Left colon (tissue), 2 donors: ENCODE measurements around the gene SLC6A9. TPM values are rescaled to one million over a fixed set of nuclear protein-coding genes. Genes with fewer than 3 reads are reported as not detected.

Experiments used
- ATAC-seq: fragments of 200-7000 bp; cut with Tn5 transposase; one replicate; pipeline ENCODE4 v1.9.1; 2020; ENCODE audit warnings: mild to moderate bottlenecking, moderate library complexity
- DNase-seq, 2 donors: peaks; one replicate each; pipeline ENCODE4 v3.0.0-alpha.2; 2020
- intact Hi-C, 2 donors: fragments of 100-400 bp; cut with DNase I in 1 of 2; cut with micrococcal nuclease in 1 of 2; formaldehyde crosslinking; loops; one replicate each; pipeline versions ENCODE4 v1.11.2 to v1.14.0; 2022; cut with DNase I, micrococcal nuclease
- total RNA-seq, 2 donors: library from RNA; stranded (reverse); fragmentation: NEBNext Ultra II Directional; extraction: Animal tissue kit (Norgen Biotek cat#: 25700); gene quantifications; one replicate each; pipeline ENCODE4 v1.2.1, GENCODE V29; 2021
- donor health status: DM: no; HTN: no; CAD: no.
- donor health status: DM: yes; HTN: yes; CAD: no.

The SLC6A9 gene
- total RNA-seq, 2 donors from 2014 or later, result 35.3 to 42.3 TPM

DNA sequence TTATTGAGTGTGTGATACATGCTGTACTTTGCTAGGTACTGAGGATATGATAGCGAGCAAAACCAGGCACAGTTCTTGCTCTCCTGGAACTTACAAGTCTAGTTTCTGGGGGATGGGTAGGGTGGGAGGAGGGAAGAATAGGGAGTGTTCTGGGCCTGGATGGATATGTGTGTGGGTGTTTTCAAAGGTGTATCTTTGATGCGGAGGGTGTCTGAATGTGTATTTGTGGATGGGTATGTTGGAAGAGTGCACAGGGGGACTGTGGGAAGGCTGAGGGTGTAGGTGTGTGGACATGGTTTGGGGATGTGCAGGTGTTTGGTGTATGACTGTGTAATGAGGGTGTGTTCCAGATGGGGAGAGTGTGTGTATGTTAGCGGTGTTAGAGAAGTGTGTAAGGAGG, 65.9 kb downstream of the SLC6A9 start:
- ATAC-seq, result no peak
- intact Hi-C loops, result no loop called here
- DNase-seq, result no peak

DNA sequence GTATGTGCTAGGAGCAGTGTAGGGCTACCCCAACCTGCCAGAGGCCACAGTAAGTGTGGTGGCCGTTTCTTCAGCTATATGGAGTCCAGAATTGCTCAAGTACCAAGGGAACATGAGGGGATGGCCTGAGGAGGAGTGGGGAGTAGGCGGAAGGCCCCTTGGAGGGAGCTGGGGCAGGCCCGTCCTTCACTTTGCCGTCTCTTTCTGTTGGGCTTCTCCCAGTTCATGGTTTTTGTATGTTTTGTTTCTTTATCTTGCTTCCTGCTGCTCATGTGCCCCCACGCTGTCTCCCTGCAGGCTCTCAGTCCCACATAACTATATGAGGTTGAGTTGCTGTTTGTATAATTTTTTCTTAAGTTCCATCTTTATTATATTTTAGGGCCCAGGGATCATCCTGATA, 67.4 kb downstream of the SLC6A9 start:
- DNase-seq, result no peak
- ATAC-seq, result no peak
- intact Hi-C loops, result no loop called here

GRCh38 chr1:43963006-43963405, 68.3 kb downstream of the SLC6A9 start:
- intact Hi-C loops, result no loop called here
- ATAC-seq (no peak), DNase-seq (no peak)

GRCh38 chr1:43962324-43962723, 68.9 kb downstream of the SLC6A9 start:
- intact Hi-C loops, result no loop called here
- ATAC-seq (no peak), DNase-seq (no peak)

DNA sequence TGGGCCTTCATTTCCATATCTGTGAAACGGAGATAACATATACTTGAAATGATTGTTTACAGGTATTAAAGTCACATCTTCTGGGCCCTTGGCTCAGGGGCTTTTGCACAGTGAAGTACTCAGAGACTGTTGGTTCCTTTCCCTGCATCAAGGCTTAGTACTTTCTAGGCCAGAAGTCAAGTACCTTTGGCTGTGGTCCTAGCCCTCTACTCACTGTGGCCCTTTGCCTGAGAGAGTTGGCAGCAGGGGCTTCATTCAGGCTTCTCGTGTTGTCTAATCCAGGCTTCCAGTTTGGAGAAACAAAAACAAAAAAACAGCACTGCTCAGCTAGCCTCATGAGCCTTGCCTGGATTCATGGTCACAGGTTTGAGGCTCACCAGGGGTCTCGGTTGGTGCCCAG, 69.6 kb downstream of the SLC6A9 start:
- ATAC-seq (no peak), DNase-seq (no peak)
- intact Hi-C loops, result no loop called here

DNA sequence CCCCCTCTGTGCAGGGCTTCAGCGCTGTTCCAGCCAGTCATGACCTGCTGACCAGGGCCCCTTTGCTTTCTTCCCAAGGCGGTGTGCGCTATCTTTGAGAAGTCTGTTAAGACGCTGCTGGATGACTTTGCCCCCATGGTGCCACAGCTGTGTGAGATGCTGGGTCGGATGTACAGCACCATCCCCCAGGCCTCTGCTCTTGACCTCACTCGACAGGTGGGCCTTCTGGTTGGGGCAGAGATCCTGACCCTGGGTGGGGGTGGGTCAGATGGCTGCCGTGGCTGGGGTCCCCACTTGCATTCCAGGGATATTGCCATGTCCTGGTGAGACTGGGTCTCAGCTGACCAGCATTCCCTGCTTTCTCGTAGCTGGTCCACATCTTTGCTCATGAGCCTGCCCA, 70.5 kb downstream of the SLC6A9 start:
- DNase-seq (no peak), ATAC-seq (no peak)
- intact Hi-C loops, result no loop called here

GRCh38 chr1:43958351-43959255, 72.7 kb downstream of the SLC6A9 start:
- no peak for ATAC-seq
- DNase-seq, result no peak
- intact Hi-C loops, result no loop called here

GRCh38 chr1:43957407-43958040, 73.7 kb downstream of the SLC6A9 start:
- intact Hi-C loops, result no loop called here

GRCh38 chr1:43956234-43956633, 75.0 kb downstream of the SLC6A9 start:
- intact Hi-C loops, result no loop called here
- DNase-seq, result no peak
- no peak for ATAC-seq

More at GRCh38 chr1:43957407-43958040, 73.7 kb downstream of the SLC6A9 start:
- no peak for ATAC-seq
- no peak for DNase-seq

- intact Hi-C loops, result no loop called here
- ATAC-seq (no peak), DNase-seq (no peak)
Measured at GRCh38 chr1:43954036-43954435, 77.2 kb downstream of the SLC6A9 start.

GRCh38 chr1:43953361-43953760, 77.9 kb downstream of the SLC6A9 start:
- DNase-seq (no peak), ATAC-seq (no peak)
- intact Hi-C loops, result no loop called here

DNA sequence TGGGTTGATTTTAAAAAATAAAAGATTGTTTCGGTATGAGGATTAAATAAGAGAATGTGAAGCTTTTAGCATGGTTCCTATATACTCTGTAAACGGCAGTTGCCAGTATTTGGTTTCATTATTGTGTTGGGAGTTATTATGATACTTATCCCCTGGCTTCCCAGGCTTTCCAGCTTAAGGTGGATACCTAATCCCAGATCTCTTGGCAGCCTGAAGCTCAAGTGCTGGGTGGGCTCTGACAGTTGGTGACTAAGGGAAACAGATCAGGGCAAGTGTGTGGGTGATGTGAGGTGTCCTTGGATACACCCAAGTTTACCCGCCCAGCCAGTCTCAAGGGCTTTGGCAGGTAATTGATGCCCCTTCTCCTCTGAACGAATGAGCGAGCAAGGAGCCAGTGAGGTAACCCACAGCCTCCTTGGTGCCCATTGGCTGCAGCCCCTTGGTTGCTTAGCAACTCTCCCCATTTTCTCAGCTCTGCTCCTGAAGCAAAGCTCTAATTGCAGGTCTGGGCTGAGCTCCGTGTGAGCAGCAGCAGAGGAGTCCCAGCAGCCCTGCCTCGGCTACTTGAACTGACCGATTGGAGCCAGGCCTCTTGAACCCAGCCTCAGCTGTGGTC, 78.4 kb downstream of the SLC6A9 start:
- DNase-seq, result no peak
- intact Hi-C loops, result no loop called here
- no peak for ATAC-seq

DNA sequence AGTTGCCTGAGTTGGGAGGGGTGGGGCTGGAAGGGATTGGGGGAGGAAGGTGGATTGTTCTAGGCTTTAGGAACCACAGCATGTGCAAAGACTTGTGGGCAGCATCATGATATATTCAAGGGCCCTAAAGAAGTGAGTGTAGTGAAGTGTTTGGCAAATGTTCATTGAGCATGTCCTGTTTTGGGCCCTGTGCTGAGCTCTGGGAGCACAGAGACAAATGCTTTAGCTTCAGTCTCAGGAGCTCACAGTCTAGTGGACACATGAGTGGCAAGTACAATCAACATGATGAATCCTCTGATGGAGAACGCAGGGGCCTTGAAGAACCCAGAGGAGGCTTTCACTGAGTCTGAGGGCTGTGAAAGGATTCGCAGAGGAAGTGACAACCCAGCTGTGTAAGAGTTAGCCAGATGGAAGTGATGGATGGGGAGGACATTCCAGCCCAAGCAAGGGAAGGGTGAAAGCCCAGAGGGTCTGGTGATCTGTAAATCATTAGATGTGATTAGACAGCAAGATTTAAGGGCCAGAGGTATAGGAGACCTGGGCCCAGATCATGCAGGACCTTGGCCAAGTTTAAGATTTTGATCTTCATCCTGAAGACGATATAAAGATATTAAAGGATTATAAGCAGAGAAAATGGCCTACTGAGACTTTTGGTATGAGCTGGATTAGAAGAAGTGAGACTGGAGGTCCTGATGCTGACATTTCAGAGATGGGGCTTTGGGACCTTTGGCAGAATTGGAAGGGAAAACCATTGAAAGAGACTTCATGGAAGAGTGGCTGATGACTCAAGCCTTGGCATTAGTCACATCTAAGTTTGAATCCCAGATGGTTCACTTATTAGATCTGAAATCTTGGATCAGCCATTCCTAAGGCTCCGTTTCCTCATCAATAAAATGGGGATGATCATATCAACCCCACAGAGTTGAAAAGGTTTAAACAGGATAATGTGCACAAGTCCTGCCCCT, 80.0 kb downstream of the SLC6A9 start:
- DNase-seq, result no peak
- intact Hi-C loops, result no loop called here
- no peak for ATAC-seq

- ATAC-seq (no peak), DNase-seq (no peak)
- intact Hi-C loops, result no loop called here
Measured at GRCh38 chr1:43949678-43950077, 81.6 kb downstream of the SLC6A9 start.

- intact Hi-C loops, result no loop called here
- no peak for DNase-seq
- no peak for ATAC-seq
Measured at GRCh38 chr1:43947874-43948437, 83.3 kb downstream of the SLC6A9 start.

GRCh38 chr1:43947061-43947873, 84.0 kb downstream of the SLC6A9 start:
- ATAC-seq, result peak; percentile 6

More at GRCh38 chr1:43947061-43947873, 84.0 kb downstream of the SLC6A9 start:
- DNase-seq, result peak in 1 of 2 donors; percentile 36
- intact Hi-C loops, result no loop called here
